Activated effector memory CD4-positive, alpha-beta T cell treated with anti-CD3 and anti-CD28 coated beads, Interleukin-2, amount 50 U/mL, for 16 hours (primary cell): ENCODE data around the gene PXDC1.

Source experiments
- DNase-seq: peaks from one replicate; pipeline ENCODE4 v3.0.0-alpha.2; 2020

PXDC1 gene

DNA sequence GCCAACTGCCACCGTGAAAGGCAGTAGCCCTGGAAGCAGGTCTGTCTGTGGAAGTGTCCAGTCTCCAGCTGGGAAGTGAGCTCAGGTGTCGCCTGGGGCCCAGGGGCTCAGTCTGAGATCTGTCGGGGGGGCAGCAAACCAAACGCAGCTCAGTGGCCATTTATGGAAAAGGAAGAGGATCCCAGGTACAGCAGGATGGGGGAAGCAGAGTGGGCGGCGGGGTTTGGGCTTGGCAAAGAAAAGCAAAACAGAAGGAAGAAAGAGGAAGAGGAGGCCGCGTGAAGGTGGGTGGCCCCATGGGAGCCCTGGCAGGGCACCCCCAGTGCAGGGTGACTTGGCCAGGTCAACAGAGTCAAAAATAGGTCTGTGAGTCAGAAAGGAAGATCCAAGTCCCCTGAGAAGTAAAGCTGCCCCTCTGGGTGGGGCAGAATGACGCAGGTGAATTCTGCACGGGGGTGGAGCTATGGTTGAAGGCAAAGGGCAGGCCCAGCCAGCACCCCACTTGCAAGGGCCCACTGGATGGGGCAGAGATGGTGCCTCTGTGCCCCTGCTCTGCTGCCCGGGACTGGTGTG is 5.3 kb downstream of the PXDC1 start:
- no peak for DNase-seq

DNA sequence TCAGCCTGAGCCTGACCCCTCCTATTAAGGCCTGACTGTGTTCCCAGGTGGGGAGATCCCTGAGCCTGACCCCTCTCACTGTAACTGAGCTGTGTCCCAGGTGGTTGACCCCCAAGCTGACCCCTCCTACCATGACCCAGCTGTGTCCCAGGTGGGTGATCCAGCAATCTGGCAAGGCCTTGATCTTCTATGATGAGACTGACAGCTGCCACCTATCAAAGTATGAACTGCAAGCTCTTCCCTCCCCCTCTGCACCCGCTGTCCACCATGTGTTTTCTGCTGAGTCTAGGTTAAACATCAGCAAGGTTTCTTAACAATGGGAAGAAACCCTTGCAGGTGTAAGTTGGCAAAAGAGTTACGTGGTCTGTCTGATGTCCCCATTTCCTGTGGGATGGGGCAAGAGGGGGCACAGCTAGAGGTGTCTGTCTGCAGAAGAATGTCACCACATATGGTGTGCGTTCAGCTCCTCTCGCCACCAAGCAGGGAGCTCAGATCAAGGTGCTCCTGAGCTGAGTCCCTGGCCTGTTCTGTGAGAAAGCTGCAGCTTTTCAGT is 5.9 kb downstream of the PXDC1 start:
- no peak for DNase-seq

DNA sequence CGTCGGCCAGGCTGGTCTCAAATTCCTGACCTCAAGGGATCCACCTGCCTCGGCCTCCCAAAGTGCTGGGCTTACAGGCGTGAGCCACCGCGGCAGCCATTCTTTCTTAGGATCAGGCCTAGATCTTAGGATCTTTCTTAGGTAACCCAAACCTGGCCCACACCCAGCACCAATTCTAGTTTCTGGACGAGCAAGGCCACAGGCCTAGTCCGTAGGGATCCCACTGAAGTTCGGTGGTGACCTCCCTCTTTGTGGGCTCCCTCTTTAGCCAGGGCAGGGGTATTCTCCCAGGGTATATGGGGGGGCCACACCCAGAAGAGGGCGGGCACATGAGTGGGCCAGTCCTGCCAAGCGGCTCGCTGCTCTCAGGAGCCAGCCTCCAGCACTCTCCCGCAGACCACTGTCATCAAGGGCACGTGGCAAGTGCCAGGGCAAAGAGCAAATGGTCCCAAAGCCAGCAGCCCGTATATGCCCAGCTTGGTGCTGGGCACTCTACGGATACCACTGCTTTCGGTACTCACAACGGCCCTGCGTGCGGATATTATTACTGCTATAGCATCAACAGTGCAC is 6.5 kb downstream of the PXDC1 start:
- DNase-seq, result no peak

DNA sequence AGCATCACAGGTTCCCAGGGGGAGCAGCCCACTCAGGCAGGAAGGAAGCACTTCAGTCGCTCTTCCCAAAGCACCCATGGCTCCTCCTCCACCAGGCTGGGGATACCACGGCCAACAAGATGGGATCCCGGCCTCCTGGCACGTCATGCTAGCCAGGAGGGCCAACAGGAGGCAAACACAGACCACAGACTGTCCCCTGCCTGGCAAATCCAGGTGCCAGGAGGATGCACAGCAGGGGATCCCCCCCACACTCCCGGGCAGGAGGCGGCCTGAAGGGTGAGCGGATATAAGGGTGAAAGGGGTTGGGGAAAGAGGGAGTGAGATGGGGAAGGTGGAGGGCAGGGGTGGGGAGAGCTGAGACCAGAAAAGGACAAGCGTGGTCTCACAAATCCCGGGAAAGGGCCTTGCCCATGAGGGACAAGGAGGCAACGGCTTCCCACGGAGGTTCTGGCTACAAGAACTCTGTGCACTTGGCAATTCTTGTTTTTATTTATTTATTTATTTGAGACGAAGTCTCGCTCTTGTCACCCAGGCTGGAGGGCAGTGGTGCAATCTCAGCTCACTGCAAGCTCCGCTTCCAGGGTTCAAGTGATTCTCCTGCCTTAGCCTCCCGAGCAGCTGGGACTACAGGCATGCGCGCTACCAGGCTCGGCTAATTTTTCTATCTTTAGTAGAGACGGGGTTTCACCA is 7.2 kb downstream of the PXDC1 start:
- DNase-seq, result no peak

- no peak for DNase-seq
These were observed 8.0 kb downstream of the PXDC1 start for GRCh38 chr6:3743541-3743940.

DNA sequence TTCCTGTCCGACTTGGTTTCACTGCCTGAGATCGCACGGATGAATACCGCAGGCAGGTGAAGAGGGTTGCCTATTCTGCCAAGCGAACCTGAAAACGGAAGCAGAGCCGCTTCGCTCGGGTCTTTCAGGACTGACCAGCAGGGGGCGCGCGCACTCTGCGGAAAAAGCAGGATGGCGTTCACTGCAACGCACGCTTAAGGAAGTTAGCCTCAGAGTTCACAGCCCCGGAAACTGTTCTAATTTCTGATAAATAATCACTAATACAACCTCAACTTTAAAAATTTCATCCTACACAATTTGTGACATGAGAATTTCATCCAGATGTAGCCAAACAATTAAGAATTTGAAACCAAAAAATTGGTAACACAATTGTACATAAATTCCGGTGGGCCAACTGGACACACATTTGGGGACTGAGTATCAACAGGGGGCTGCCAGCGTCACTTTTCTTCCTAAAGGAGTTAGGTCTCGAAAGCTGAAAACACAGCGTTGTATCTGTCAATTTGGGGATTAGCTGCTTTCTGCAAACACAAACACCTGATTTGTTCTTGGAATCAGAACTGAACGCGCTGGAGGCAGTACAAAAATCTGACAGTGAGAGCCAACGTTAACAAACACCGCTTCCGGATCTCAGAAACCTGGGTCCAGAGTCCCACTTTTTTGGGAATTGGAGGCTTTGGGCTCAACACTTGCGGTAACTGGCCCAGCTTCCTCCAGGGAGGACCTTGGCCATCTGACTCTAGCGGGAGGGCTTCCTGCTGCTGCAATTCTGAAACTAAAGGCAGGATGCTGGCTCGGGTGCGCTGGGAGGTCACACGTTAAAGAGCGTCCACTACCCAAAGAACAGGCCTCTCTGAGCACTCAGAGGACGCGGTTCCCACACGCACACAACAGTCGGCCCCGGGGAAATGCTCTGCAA is 8.8 kb downstream of the PXDC1 start:
- peak; percentile 96 for DNase-seq

GRCh38 chr6:3742076-3742425 is 9.5 kb downstream of the PXDC1 start:
- DNase-seq, result no peak

GRCh38 chr6:3741477-3741871 is 10.0 kb downstream of the PXDC1 start:
- no peak for DNase-seq

DNA sequence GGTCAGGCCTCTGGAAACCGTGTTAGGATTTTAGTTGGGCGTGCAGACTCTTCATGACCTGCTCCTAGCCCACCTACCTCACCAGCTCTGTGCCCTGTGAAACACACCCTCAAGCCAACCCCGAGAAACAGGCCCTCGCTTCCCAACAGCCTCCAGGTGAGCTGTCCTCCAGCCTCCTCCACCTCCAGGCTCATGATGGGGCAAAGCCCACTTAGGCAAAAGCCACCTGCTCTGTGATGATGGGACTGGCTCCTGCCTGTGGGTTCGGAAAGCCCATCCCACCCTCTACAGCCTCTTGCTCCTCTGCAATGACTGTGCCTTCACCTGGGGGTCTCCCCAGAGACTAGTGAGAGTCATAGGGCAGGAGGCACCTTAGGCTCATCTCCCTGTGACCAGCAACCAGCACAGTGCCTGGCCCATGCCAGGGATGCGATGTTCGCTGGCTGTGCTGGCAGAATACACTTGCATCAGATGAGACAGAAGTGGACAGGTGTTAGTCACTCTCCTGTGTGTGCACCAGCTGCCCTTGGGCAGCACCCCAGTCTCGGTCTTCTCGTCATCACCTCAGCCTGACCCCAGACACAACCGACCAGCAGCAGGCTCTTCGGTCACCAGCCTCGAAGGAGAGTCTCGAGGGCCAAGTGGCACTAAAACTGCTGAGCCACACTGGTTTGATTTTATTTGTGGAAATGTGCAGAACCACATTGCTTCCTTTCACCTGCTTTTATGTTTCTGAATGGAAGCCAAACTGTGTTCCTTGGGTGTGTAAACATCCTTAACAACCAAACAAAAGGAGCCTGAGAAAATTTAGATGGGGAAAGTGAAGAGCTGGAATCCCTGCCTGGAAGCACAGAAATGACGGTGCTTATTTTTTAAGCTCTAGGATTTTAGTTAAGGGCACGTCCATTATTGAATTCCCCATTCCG is 10.7 kb downstream of the PXDC1 start:
- no peak for DNase-seq

- no peak for DNase-seq
These were observed 12.1 kb downstream of the PXDC1 start for GRCh38 chr6:3739311-3739897.

GRCh38 chr6:3738381-3739131 is 13.0 kb downstream of the PXDC1 start:
- no peak for DNase-seq

DNA sequence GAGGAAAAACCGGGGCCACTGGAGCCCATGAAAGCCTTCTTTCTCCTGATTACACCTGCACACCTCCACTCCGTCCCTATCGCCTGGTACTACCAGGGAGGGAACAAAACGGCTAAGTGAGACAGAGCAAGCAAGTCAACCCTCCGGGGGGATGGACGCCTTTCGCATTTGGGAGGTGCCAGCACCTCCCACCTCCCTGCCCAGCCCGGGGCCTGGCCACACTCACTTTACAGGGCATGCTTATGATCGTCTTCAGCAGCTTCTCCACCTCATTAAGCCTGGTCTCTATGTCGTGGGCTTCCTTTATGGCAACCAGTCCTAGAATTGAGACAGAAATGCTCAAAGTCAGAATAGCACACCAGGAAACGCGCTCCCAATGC is 13.7 kb downstream of the PXDC1 start:
- DNase-seq, result no peak

- no peak for DNase-seq
These were observed 14.2 kb downstream of the PXDC1 start for GRCh38 chr6:3737149-3737830.

DNA sequence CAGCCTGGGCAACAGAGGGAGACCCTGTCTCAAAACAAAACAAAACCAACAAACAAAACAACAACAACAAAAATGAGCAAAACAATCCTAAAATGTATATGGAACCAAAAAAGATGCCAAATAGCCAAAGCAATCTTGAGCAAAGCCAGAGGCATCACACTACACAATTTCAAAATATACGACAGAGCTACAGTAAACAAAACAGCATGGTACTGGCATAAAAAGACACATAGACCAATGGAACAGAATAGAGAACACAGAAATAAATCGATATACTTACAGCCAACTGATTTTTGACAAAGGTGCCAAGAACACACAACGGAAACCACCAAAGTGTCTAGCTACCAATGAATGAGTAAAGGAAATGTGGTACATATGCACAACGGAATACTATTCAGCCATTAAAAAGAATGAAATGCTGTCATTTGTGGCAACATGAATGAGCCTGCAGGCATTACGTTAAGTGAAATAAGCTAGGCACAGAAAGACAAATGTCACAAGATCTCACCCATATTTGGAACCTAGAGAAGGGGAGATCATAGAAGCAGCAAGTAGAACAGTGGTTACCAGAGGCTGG is 16.4 kb downstream of the PXDC1 start:
- DNase-seq, result no peak

DNA sequence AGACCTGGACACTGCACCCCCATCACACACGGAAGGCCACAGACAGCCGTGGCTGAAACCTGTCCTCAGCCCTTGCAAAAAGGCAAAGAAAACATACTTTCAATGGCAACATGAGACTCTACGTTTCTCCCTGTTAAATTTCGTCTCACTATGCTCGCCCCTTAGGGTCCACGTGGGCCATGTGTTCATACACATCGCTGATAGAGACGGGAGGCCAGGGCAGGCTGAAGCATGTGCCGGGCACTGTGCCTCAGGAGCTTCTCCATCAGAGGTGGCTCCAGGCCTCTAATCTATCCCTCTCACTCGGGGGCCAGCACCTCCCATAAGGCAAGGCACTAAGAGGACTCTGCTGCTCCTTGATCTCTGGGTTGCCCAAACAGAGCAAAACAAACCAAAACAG is 17.5 kb downstream of the PXDC1 start:
- DNase-seq, result no peak

DNA sequence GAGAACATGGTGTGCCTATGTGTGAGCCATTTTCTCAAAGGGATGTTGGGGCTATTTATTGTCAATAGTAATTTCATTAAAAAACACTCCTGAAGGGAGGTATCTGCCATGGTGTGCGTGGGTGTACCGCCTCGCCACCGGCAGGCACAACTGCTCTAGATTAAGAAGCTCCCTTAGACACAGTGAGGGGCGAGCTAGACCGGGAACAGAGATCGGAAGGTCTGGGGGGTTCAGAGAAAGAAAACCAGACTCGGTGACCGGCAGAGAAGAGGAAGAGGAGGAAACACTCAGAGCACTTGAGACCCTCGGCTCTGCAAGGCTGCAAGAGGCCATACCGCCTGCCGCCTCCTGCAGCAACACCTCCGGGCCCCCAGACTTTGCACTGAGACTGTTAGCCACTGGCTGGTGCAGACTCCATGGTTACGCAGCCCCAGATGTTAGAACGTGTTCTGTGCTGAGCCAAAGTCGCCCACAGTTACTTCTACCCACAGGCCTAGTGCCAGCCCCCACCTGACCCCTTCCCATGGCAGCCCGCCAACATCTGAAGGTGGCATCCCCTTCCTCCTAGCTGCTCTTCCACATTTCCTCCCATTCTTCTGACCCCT is 18.1 kb downstream of the PXDC1 start:
- DNase-seq, result no peak

- DNase-seq, result peak; percentile 87
These were observed 19.0 kb downstream of the PXDC1 start for GRCh38 chr6:3732345-3733141.

DNA sequence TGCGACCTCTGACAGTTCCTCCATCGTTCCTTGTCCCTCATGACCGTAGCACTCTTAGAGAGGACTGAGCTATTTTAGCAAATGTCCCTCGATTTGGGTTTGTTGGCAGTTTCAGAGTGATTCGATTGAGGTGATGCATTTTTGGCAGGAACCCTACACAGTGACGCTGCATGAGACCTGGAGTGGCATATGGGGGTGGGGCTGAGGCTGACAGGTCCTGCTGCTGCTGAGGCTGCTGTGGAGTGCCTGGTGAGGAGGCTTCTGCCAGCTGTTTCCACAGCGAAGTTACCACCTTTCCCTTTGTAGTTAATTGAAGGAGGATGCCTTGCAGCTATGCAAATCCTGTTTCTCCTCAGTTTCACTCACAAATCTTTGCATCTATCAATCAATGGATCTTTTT is 19.8 kb downstream of the PXDC1 start:
- no peak for DNase-seq
